GM21390 (cell line): ENCODE results near the gene CDKN2A.

Experiments
- ATAC-seq: cut with Tn5 transposase; IDR thresholded peaks from one replicate; pipeline ENCODE4 v1.9.1; 2021; ENCODE audit not compliant: unreplicated experiment

CDKN2A gene

GRCh38 chr9:22008384-22008716 lies 14.2 kb upstream of the CDKN2A start:
- no peak for ATAC-seq

GRCh38 chr9:22005702-22006606 lies 11.8 kb upstream of the CDKN2A start:
- ATAC-seq = no peak

- no peak for ATAC-seq
Observed at GRCh38 chr9:22005021-22005701, 11.0 kb upstream of the CDKN2A start.

- ATAC-seq = no peak
Observed at GRCh38 chr9:22002038-22002437, 7.8 kb upstream of the CDKN2A start.

- ATAC-seq = no peak
Observed at GRCh38 chr9:21998026-21998425, 3.8 kb upstream of the CDKN2A start.

GRCh38 chr9:21997480-21997879 lies 3.3 kb upstream of the CDKN2A start:
- ATAC-seq = no peak

- ATAC-seq = no peak
Observed at GRCh38 chr9:21996858-21997257, 2.7 kb upstream of the CDKN2A start.

- no peak for ATAC-seq
Observed at GRCh38 chr9:21996438-21996837, 2.2 kb upstream of the CDKN2A start.

- peak; percentile 27 for ATAC-seq
Observed at GRCh38 chr9:21995666-21996398, 1.6 kb upstream of the CDKN2A start.

- peak; percentile 79 for ATAC-seq
Observed at GRCh38 chr9:21995006-21995665, 944 bp upstream of the CDKN2A start.

GRCh38 chr9:21994556-21995005 lies 389 bp upstream of the CDKN2A start, which contains the start of gene CDKN2B-AS1:
Gene CDKN2B-AS1, plus strand, starts transcription at chr9:21994791.
- ATAC-seq = peak; percentile 47

- ATAC-seq = no peak
Observed at GRCh38 chr9:21993007-21993406, 1.2 kb downstream of the CDKN2A start.

- ATAC-seq = no peak
Observed at GRCh38 chr9:21991072-21991959, 2.9 kb downstream of the CDKN2A start.

GRCh38 chr9:21989440-21990189 lies 4.6 kb downstream of the CDKN2A start:
- no peak for ATAC-seq

- ATAC-seq = no peak
Observed at GRCh38 chr9:21988056-21988990, 5.9 kb downstream of the CDKN2A start.

GRCh38 chr9:21985964-21986667 lies 8.1 kb downstream of the CDKN2A start:
- ATAC-seq = no peak

- ATAC-seq = no peak
Observed at GRCh38 chr9:21984101-21984500, 10.1 kb downstream of the CDKN2A start.

- no peak for ATAC-seq
Observed at GRCh38 chr9:21983561-21983935, 10.6 kb downstream of the CDKN2A start.
